ENCODE results near the gene TOR1B.

The TOR1B gene

GRCh38 chr9:129853614-129854013 lies 50.6 kb downstream of the TOR1B start:
- Histone ChIP-seq H3K4me1 (ENCODE audit: control insufficient read depth in 1 of 2, insufficient read depth in 2 of 2, low read length in 2 of 2) (no peaks in the 10 kb centered on the region), H3K4me3 (ENCODE audit: low read depth in 1 of 2, low read length in 2 of 2) (no peak overlapping the region), H3K36me3 (ENCODE audit: control insufficient read depth in 1 of 2, insufficient read depth in 2 of 2, low read length in 2 of 2) (peaks cover 18 to 77% of the 10 kb centered on the region in 2 donors), H3K9ac (ENCODE audit: low read depth in 1 of 2, low read length in 2 of 2) (no peak overlapping the region), H3K27ac (ENCODE audit: low read depth, low read length) (no peak overlapping the region), H3K9me3 (ENCODE audit: control insufficient read depth in 1 of 2, low read length in 2 of 2) (no peaks in the 10 kb centered on the region), H3K27me3 (ENCODE audit: control insufficient read depth in 1 of 2, insufficient read depth in 2 of 2, low read length in 2 of 2) (no peaks in the 10 kb centered on the region)

- H3K27ac ChIP-seq (ENCODE audit: low read depth, low read length), result no peak overlapping the region
- no peaks in the 10 kb centered on the region for H3K4me1 ChIP-seq (ENCODE audit: control insufficient read depth in 1 of 2, insufficient read depth in 2 of 2, low read length in 2 of 2)
- no peaks in the 10 kb centered on the region for H3K9me3 ChIP-seq (ENCODE audit: control insufficient read depth in 1 of 2, low read length in 2 of 2)
- H3K9ac ChIP-seq (ENCODE audit: low read depth in 1 of 2, low read length in 2 of 2), result no peak overlapping the region
- peaks cover 22 to 80% of the 10 kb centered on the region in 2 donors for H3K36me3 ChIP-seq (ENCODE audit: control insufficient read depth in 1 of 2, insufficient read depth in 2 of 2, low read length in 2 of 2)
- no peaks in the 10 kb centered on the region for H3K27me3 ChIP-seq (ENCODE audit: control insufficient read depth in 1 of 2, insufficient read depth in 2 of 2, low read length in 2 of 2)
- H3K4me3 ChIP-seq (ENCODE audit: low read depth in 1 of 2, low read length in 2 of 2), result no peak overlapping the region
Observed at GRCh38 chr9:129854588-129855110, 51.7 kb downstream of the TOR1B start.

GRCh38 chr9:129857207-129857606 lies 54.2 kb downstream of the TOR1B start:
- Histone ChIP-seq H3K27me3 (ENCODE audit: control insufficient read depth in 1 of 2, insufficient read depth in 2 of 2, low read length in 2 of 2) (no peaks in the 10 kb centered on the region), H3K9me3 (ENCODE audit: control insufficient read depth in 1 of 2, low read length in 2 of 2) (no peaks in the 10 kb centered on the region), H3K9ac (ENCODE audit: low read depth in 1 of 2, low read length in 2 of 2) (no peak overlapping the region), H3K4me1 (ENCODE audit: control insufficient read depth in 1 of 2, insufficient read depth in 2 of 2, low read length in 2 of 2) (no peaks in the 10 kb centered on the region), H3K27ac (ENCODE audit: low read depth, low read length) (no peak overlapping the region), H3K4me3 (ENCODE audit: low read depth in 1 of 2, low read length in 2 of 2) (no peak overlapping the region), H3K36me3 (ENCODE audit: control insufficient read depth in 1 of 2, insufficient read depth in 2 of 2, low read length in 2 of 2) (peaks cover 20 to 77% of the 10 kb centered on the region in 2 donors)

DNA sequence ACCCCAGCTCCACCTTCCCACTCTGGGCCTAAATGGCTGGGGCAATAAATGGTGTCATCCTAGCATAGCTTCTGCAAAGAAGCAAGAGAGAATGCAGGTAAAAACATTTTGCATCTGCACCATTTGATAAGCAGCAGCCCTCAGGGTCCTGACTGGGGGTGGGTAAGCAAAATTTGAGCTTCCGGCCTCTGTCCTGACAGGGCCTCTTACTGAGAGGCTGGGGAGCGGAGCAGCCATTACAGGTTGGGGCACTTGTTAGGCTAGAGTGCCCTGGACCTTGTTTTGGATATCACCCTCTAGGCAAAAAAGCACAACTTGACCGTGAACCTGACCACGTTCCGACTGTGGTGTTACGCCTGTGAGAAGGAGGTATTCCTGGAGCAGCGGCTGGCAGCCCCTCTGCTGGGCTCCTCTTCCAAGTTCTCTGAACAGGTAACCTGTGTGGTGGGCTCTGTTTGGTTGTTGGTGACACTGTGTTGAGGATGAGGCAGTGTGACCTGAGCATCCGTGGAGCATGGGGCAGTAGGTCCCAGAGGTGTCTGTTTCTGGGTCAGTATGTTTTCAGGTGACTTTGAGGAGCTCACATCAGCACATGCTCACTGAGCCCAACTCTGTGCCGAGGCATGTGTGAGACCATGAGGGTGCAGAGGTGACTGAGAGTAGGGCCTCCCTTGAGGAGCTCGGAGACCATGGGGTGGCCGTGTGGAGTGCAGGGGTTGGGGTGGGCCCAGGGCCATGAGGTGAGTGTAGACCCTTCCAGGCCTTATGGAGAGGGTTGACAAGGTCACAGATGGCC lies 55.4 kb downstream of the TOR1B start:
- Histone ChIP-seq H3K27me3 (ENCODE audit: control insufficient read depth in 1 of 2, insufficient read depth in 2 of 2, low read length in 2 of 2) (no peaks in the 10 kb centered on the region), H3K4me1 (ENCODE audit: control insufficient read depth in 1 of 2, insufficient read depth in 2 of 2, low read length in 2 of 2) (no peaks in the 10 kb centered on the region), H3K4me3 (ENCODE audit: low read depth in 1 of 2, low read length in 2 of 2) (no peak overlapping the region), H3K9me3 (ENCODE audit: control insufficient read depth in 1 of 2, low read length in 2 of 2) (no peaks in the 10 kb centered on the region), H3K9ac (ENCODE audit: low read depth in 1 of 2, low read length in 2 of 2) (no peak overlapping the region), H3K27ac (ENCODE audit: low read depth, low read length) (no peak overlapping the region), H3K36me3 (ENCODE audit: control insufficient read depth in 1 of 2, insufficient read depth in 2 of 2, low read length in 2 of 2) (peaks cover 14 to 73% of the 10 kb centered on the region in 2 donors)
